GM10266 (cell line): ENCODE results near the gene NOSIP.

Experiments
- DNase-seq: peaks from one replicate; pipeline ENCODE4 v3.0.0; 2012; ENCODE audit errors: extremely low spot score
- CTCF ChIP-seq: IDR thresholded peaks from 2 replicates; pipeline ENCODE4 v1.5.1; 2012; ENCODE audit warnings: mild to moderate bottlenecking, low read depth; ENCODE audit not compliant: control insufficient read depth, insufficient read depth; ENCODE audit errors: missing control alignments

The NOSIP gene

GRCh38 chr19:49567861-49568441 lies 12.4 kb downstream of the NOSIP start:
- DNase-seq = no peak
- TF ChIP-seq CTCF = no peak

- no peak for TF ChIP-seq CTCF
These were observed 14.1 kb downstream of the NOSIP start for GRCh38 chr19:49566302-49566701.

GRCh38 chr19:49565261-49565660 lies 15.1 kb downstream of the NOSIP start:
- TF ChIP-seq CTCF = no peak
- no peak for DNase-seq

More at GRCh38 chr19:49566302-49566701, 14.1 kb downstream of the NOSIP start:
- DNase-seq = no peak

DNA sequence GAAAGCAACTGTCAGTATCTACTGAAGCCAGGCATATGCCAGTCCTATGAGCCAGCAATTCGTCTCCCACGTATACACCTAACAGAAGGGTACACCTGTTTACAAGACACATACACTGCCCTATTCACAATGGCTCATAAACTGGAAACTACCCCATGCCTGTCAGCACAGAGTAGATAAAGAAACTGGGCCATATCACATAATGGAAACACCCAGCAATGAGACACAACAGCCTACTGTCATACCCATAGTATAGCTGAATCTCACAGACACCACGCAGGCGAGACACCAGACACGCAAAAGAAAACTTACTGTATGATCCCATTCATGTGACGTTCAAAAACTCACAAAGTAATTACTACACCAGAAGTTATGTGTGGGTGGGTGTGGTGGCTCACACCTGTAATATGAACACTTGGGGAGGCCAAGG lies 15.7 kb downstream of the NOSIP start:
- DNase-seq = no peak
- TF ChIP-seq CTCF = no peak

DNA sequence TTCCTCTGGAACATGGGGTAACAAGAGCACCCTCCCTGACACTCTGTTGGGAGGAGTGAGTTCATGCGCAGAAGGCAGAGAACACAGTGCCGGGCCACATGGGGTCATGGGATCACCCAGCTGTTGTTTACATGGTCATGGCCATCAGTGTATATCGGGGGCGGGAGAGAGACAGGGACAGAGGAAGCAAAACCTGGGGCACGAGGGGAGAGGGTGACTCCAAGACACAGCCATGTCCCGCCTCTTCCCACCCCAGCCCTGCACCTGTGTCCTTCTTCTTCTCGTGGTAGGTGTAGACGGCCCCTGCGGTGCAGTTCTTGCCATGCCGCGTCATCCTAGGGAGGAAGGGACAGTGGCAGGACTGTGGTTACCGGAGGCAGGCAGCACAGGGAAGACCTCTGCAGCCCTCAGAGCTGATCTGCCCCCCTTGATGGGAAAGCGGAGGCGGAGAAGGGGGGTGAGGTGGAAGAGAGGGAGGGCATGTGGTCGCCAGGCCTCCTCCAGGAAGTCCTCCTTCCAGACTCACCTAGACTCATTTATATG lies 19.9 kb downstream of the NOSIP start:
- DNase-seq = no peak
- TF ChIP-seq CTCF = no peak

- no peak for DNase-seq
- no peak for TF ChIP-seq CTCF
These were observed 20.4 kb downstream of the NOSIP start for GRCh38 chr19:49559928-49560327.

- TF ChIP-seq CTCF = no peak
- no peak for DNase-seq
These were observed 20.9 kb downstream of the NOSIP start for GRCh38 chr19:49559443-49559842.
